Fibroblast of mammary gland (primary cell): ENCODE results near the gene PRKAR1B.
A peak's percentile ranks its signal among the peaks of the same experiment; 100 is the strongest.

Experiments
- DNase-seq: peaks from one replicate; pipeline ENCODE4 v3.0.0-alpha.2; 2010; ENCODE audit warnings: low read depth
- H3K4me3 ChIP-seq: 2 replicates; pipeline ENCODE4 v1.5.1; 2011; ENCODE audit warnings: low read depth, mild to moderate bottlenecking, low read length, moderate library complexity; ENCODE audit not compliant: control insufficient read depth
- CTCF ChIP-seq: conservative IDR thresholded peaks from 2 replicates; pipeline ENCODE4 v1.5.1; 2011; ENCODE audit warnings: low read depth, low read length, inconsistent platforms; ENCODE audit not compliant: control insufficient read depth, insufficient read depth

PRKAR1B gene

GRCh38 chr7:504221-505111 is 222.6 kb downstream of the PRKAR1B start:
- H3K4me3 ChIP-seq, result no peak overlapping the region
- no peak for TF ChIP-seq CTCF
- DNase-seq, result no peak

- peak; percentile 54 for DNase-seq
- TF ChIP-seq CTCF, result no peak
- no peak overlapping the region for H3K4me3 ChIP-seq
Observed at GRCh38 chr7:503575-504111, 223.4 kb downstream of the PRKAR1B start.

GRCh38 chr7:502296-502695 is 224.8 kb downstream of the PRKAR1B start:
- no peak overlapping the region for H3K4me3 ChIP-seq
- DNase-seq, result no peak
- no peak for TF ChIP-seq CTCF

GRCh38 chr7:501526-501925 is 225.6 kb downstream of the PRKAR1B start:
- DNase-seq, result no peak
- no peak overlapping the region for H3K4me3 ChIP-seq
- no peak for TF ChIP-seq CTCF

GRCh38 chr7:500521-501420 is 226.3 kb downstream of the PRKAR1B start:
- TF ChIP-seq CTCF, result no peak
- DNase-seq, result no peak

GRCh38 chr7:499853-500485 is 227.1 kb downstream of the PRKAR1B start:
- no peak for TF ChIP-seq CTCF
- DNase-seq, result no peak
- no peak overlapping the region for H3K4me3 ChIP-seq

More at GRCh38 chr7:500521-501420, 226.3 kb downstream of the PRKAR1B start:
- no peak overlapping the region for H3K4me3 ChIP-seq
